ENCODE results near the gene TGM6.
A peak's percentile ranks its signal among the peaks of the same experiment; 100 is the strongest.
"Not testable (repeated sequence)": the region's sequence is repeated elsewhere in the genome, so short reads cannot be mapped to it uniquely, and the experiment has no call there.

The TGM6 gene

GRCh38 chr20:2400290-2400689 is 19.6 kb downstream of the TGM6 start:
- no peak for DNase-seq

DNA sequence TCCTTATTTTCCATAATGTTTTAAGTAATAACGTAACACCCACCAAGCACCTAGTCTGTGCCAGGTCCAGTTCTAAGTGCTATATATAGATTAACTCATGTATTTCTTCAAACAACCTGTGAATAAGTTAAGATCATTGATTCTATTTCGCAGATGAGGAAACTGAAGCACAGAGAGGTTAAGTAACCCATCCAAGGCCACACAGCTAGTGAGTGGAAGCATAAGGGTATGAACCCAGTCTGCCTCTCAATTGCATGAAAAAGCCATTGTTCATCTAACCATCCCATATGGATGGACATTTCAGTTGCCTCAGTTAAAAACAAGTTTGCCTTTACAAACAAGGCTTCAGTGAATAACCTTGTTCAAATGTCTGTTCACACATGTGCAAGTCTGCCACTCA is 20.8 kb downstream of the TGM6 start:
- no peak for DNase-seq

DNA sequence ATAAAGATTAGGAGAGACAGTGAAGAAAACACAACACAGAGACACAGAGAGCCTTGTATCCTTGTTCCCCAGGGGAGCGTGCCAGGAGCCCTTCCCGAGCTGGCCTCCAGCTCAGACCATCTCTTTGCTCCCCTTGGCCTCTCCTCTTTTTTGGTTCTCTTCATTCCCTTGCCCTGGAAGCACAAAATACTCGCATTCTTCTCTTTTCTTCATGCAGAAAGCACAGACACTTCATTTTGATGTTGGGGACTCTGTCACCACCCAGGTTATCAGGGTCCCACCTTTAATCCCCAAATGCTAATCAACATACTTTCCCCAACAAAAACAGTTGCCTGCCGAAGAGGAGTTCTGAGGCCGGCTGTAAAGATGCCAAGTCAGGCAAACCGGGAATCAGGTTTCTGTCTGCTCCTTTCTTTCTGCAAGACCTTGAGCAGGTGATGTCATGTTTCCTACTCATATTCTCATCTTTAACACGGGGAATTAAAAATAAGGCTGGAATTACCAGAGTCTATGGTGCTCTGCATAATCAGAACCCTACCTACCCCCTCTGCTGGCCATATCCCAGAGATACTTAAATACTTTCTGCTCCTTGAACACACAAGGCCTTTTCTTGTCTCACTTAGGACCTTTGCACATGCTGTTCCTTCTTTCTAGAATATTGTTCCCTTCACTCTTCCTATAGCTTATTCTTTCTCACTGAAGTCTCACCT is 21.7 kb downstream of the TGM6 start:
- DNase-seq: no peak

- no peak for DNase-seq
Observed at GRCh38 chr20:2403291-2404052, 22.8 kb downstream of the TGM6 start.

- DNase-seq: no peak
Observed at GRCh38 chr20:2405693-2406065, 25.0 kb downstream of the TGM6 start.

DNA sequence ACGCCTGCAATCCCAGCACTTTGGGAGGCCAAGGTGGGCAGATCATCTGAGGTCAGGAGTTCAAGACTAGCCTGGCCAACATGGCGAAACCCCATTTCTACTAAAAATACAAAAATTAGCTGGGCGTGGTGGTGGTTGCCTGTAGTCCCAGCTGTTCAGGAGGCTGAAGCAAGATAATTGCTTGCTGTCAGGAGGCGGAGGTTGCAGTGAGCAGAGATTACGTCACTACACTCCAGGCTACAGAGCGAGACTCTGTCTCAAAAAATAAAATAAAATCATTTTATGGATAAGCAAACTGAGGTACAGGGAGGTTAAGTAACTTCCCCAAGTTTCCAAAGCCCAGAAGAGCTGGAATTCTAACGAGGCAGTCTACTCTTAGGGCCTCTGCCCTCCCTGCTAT is 26.7 kb downstream of the TGM6 start:
- DNase-seq: not testable (repeated sequence)

- no peak for DNase-seq
Observed at GRCh38 chr20:2408111-2408510, 27.4 kb downstream of the TGM6 start.

GRCh38 chr20:2416541-2417212 is 36.0 kb downstream of the TGM6 start:
- no peak for DNase-seq

GRCh38 chr20:2417213-2417541 is 36.5 kb downstream of the TGM6 start:
- no peak for DNase-seq

DNA sequence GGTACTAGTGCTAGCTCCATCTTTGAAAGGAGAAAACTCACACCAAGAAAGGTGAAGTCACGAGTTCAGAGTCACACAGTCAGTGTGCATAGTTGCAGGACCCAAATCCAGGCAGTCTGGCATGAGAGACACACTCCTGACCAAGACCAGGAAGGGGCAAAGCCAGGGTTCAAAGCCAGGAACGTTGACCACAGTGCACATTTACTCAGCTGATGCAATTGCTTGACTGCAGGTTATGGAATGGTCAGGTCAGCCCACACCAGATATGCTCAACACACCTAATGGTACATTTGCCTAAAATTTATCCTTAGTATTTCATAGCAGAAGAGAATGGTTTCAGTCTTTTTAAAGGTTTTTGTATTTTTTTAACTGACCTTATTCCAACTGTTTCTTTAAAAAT is 37.7 kb downstream of the TGM6 start:
- no peak for DNase-seq

GRCh38 chr20:2420510-2420909 is 39.8 kb downstream of the TGM6 start:
- no peak for DNase-seq

DNA sequence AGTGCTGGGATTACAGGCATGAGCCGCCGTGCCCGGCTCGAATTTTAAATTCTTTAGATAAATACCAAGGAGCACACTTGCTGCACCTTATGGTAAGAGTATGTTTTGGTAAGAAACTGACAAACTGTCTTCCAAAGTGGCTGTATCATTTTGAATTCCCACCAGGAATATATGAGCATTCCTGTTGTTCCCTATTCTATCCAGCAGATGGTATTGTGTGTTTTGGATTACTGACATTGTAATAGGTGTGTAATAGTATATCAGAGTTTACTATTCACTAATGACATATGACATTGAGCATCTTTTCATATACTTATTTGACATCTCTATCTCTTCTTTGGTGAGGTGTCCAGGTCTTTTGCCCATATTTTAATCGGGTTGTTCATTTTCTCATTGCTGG is 40.5 kb downstream of the TGM6 start:
- DNase-seq: no peak

DNA sequence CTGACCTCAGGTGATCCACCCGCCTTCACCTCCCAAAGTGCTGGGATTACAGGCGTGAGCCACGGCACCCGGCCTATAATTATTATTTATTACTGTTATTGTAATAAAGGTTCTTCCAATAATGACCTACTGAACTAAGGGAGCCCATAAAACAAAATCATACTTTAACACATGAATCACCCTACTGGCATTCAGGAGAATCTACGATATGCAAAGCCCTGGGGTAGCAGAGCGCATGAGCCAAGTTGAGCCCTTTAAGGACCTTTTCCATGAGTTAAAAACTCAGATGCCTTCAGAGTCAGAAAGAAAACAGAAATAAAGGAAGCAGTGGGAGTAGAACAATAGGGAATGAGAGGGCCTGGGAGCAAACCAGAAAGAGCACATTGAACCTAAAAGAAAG is 48.4 kb downstream of the TGM6 start:
- DNase-seq: no peak

DNA sequence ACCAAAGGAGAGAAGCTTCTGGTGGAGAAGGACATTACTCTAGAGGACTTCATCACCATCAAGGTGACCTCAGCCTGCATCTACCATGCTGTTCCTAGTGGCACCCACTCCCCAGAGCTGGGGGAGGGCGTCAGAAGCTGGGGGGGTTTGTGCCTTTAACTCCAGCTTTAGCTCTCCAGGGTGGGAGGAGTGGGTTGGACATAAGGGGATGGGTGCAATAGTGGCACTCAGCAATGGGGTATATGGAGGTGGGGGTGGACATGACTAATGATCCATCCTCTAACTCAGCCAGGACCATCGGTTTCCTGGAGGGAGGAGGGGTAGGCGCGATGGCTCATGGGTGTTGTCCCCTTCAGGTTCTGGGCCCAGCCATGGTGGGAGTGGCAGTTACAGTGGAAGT is 49.8 kb downstream of the TGM6 start:
- no peak for DNase-seq

GRCh38 chr20:2431185-2431584 is 50.5 kb downstream of the TGM6 start:
- no peak for DNase-seq

DNA sequence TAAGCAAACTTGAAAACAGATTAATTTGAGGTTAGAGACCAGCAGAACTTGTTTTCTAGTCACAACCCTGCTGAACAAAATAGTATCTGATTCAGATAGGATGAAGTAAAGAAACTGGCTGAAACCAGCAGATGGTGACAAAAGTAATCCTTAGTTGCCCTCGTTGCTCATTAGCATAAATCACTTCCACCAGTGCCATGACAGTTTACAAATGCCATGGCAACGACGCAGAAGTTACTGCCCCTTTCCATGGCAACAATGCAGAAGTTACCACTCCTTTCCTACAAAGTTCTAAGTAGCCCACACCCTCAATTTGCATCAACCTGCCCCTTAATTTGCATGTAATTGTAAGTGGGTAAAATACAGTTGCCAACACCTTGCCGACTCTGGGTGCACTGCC is 66.1 kb downstream of the TGM6 start:
- DNase-seq: no peak

DNA sequence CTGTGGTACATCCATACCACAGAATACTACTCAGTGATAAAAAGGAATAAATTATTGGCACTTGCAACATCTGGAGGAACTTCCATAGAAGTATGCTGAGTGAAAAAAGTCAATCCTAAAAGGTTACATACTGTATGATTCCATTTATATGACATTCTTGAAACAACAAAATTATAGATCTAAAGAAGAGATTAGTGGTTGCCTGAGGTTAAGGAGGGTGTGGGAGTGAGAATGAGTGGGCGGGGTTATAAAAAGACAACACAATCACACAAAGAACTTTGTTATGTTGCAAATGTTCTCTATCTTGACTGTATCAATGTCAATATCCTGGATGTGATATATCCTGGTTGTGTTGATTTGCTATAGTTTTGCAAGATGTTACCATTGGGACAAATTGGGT is 68.7 kb downstream of the TGM6 start:
- no peak for DNase-seq

GRCh38 chr20:2451422-2451821 is 70.7 kb downstream of the TGM6 start:
- no peak for DNase-seq

DNA sequence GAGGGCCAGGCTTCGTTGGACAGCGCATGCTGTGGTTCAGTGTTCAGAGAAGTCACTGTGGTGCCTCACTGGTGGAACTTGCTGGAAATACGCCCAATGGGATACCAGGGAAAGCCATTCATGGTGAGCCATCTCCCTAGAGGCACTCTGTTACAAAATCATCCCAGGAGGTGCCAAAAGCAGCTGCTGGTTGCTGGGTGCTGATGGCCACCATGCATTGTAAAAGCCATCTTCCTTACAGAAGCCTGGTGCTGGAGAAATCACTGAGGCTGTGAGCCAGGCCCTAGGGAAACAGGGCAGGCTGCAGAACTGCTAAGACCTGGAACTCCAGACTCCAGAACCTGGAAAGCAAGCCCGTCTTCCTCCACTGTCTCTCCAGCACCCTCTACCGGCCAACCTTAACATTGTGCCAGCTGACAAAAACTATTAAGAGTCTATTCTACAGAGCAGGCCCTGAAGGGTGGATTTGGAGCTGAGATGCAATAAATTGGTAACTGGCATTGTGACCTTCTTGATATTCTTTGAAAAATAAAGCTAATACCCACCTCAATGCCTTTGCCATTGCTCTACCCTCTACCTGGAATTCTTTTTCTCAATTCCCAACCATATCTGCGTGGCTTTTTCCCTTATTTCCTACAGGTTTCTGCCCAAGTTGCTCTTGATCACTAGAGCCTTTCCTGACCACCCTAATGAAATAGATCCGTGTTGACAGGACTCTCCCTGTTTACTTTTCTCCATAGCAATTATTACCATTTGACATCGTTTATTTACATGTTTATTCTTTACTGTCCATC is 71.4 kb downstream of the TGM6 start:
- DNase-seq: peak; percentile 66

DNA sequence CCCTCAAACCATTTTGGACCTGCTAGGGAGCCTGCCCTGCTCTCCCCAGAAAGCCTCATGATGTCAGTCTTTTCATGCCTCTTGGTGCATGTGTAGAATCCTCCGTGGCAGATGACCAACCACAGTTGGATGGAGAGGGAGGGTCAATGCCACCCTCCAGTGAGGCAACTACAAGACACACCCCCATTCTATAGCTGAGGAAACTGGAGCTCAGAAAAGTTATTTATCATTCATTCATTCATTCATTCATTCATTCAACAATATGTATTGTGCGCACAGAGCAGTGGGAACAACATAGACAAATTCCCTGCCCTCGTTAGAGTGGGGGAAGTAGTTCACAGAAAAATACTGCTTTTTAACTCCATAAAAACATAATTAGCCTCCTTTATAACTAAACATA is 73.1 kb downstream of the TGM6 start:
- no peak for DNase-seq

- DNase-seq: no peak
Observed at GRCh38 chr20:2455771-2456497, 75.2 kb downstream of the TGM6 start.

GRCh38 chr20:2458919-2459499 is 78.3 kb downstream of the TGM6 start:
- no peak for DNase-seq
